ENCODE data around the gene LAG3.

LAG3 gene

DNA sequence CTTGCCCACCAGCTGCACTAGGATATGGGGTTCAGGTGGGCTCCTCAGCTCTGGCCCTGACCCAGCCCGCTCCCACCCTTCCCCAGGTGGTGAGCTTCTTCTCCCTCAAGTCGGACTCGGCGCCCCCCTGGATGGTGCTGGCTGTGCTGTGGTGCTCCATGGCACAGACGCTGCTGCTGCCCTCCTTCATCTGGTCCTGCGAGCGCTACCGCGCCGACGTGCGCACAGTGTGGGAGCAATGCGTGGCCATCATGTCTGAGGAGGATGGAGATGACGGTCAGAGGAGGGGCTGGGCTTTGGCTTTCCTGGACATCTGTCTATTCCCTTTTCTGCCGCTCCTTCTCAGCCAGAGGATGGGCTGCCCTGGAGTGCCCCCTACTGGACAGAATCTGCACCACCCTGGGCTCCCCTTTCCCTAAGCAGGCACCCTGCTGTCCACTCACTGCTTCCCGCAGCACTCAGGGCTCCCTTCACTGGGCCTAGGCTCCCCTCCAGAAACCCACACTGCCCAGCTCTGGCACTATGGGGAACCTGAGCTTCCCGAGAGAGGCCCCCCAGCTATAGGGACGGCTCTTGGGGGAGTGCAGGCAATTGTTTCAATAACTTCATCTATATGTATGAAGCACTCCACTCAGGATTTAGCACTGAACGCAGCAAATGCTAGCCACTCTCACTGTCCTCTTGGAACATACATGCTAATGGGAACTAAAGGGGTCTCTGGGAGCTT lies 53.2 kb downstream of the LAG3 start:
- no peaks in the 10 kb centered on the region for H3K9me3 ChIP-seq (ENCODE audit: control insufficient read depth, low read length)
- 18 to 41% methylated on average over 7 to 16 of the region's 19 CpGs for WGBS, 2 experiments (ENCODE audit: insufficient coverage in 2 of 2)
- peaks cover 20% of the 10 kb centered on the region for H3K36me3 ChIP-seq (ENCODE audit: control insufficient read depth, insufficient read depth, low read length)
- H3K27ac ChIP-seq (ENCODE audit: low read depth, low read length, severe bottlenecking) = no peak overlapping the region
- peaks cover 34% of the 10 kb centered on the region for H3K4me1 ChIP-seq (ENCODE audit: control insufficient read depth, insufficient read depth, low read length, poor library complexity, severe bottlenecking)
- H3K4me3 ChIP-seq (ENCODE audit: extremely low read depth, insufficient read depth, low read length, poor library complexity, severe bottlenecking) = no peak overlapping the region

DNA sequence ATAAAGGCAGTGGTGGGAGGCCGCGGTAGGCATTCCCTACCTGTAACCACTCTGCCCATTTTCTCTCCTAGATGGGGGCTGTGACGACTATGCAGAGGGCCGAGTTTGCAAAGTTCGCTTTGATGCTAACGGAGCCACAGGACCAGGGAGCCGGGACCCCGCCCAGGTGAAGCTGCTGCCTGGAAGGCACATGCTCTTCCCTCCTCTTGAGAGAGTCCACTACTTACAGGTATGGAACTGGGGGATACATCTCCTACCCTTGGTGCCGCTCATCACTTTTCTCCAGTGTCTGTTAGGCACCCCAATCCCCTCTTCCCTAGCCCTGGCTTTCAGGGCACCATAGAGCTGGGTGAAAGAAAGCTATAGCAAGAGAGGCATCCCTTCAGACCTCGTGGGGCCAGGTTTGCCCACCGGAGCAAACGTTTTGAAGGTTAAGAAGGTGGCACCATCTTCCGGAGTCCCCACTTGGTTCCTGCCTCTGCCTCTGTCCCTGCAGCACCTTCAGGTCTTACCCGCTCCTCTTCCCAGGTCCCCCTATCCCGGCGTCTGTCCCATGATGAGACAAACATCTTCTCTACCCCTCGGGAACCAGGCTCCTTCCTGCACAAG lies 53.9 kb downstream of the LAG3 start:
- WGBS, 2 experiments (ENCODE audit: insufficient coverage in 2 of 2) = 85 to 91% methylated on average over 15 of the region's 17 CpGs
- Histone ChIP-seq H3K9me3 (ENCODE audit: control insufficient read depth, low read length) (no peaks in the 10 kb centered on the region), H3K27ac (ENCODE audit: low read depth, low read length, severe bottlenecking) (no peak overlapping the region), H3K36me3 (ENCODE audit: control insufficient read depth, insufficient read depth, low read length) (peaks cover 27% of the 10 kb centered on the region), H3K4me1 (ENCODE audit: control insufficient read depth, insufficient read depth, low read length, poor library complexity, severe bottlenecking) (peaks cover 27% of the 10 kb centered on the region), H3K4me3 (ENCODE audit: extremely low read depth, insufficient read depth, low read length, poor library complexity, severe bottlenecking) (no peak overlapping the region)

DNA sequence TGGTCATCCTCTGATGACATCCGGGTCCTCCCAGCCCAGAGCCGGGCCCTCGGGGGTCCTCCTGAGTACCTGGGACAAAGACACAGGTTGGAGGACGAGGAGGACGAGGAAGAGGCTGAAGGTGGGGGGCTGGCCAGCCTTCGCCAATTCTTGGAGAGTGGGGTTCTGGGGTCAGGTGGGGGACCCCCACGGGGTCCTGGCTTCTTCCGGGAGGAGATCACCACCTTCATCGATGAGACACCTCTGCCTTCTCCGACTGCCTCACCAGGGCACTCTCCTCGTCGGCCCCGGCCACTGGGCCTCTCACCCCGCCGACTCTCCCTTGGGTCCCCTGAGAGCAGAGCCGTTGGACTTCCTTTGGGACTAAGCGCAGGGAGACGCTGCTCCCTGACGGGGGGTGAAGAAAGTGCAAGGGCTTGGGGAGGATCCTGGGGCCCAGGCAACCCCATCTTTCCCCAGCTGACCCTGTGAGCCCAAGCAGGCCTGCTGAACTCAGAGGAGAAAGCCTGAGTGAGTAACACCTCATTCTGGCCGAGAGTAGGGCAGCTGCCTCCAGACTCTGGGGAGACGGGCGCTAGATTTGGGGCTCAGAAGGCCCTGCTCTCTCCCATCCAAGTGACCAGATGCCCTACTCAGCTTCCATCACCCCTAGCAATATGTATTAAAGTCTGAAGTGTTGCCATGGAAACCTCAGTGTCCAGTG lies 54.6 kb downstream of the LAG3 start:
- peaks cover 27% of the 10 kb centered on the region for H3K4me1 ChIP-seq (ENCODE audit: control insufficient read depth, insufficient read depth, low read length, poor library complexity, severe bottlenecking)
- peak overlapping the region; percentile 50 for H3K27ac ChIP-seq (ENCODE audit: low read depth, low read length, severe bottlenecking)
- H3K9me3 ChIP-seq (ENCODE audit: control insufficient read depth, low read length) = no peaks in the 10 kb centered on the region
- WGBS, 2 experiments (ENCODE audit: insufficient coverage in 2 of 2) = 83 to 84% methylated on average over 13 to 19 of the region's 22 CpGs
- no peak overlapping the region for H3K4me3 ChIP-seq (ENCODE audit: extremely low read depth, insufficient read depth, low read length, poor library complexity, severe bottlenecking)
- H3K36me3 ChIP-seq (ENCODE audit: control insufficient read depth, insufficient read depth, low read length) = peaks cover 33% of the 10 kb centered on the region

DNA sequence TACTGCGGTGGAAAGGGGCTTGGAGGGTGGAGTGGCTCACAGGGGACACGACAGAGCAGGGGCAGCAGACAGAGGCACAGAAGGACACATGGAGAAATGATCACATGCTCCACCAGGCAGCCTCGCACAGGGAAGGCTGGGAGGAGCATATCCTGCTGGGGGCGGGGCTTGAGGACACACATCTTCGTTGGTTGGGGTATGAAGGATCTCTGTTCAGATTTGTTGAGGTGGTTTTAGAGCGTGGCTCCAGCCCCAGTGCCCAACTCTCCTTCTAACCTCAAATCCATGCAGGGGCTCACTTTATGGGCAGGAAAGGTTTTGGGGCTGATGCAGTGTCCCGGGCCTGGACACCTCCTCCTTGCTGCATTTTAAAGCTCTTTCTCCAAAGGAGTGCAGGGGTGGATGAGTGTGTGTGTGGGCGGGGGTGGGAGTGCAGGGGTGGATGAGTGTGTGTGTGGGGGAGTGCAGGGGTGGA lies 55.2 kb downstream of the LAG3 start:
- WGBS, 2 experiments (ENCODE audit: insufficient coverage in 2 of 2) = 5 to 9% methylated on average over 5 of the region's 8 CpGs
- H3K36me3 ChIP-seq (ENCODE audit: control insufficient read depth, insufficient read depth, low read length) = peaks cover 38% of the 10 kb centered on the region
- H3K4me1 ChIP-seq (ENCODE audit: control insufficient read depth, insufficient read depth, low read length, poor library complexity, severe bottlenecking) = peaks cover 22% of the 10 kb centered on the region
- peak overlapping the region; percentile 50 for H3K27ac ChIP-seq (ENCODE audit: low read depth, low read length, severe bottlenecking)
- H3K4me3 ChIP-seq (ENCODE audit: extremely low read depth, insufficient read depth, low read length, poor library complexity, severe bottlenecking) = no peak overlapping the region
- no peaks in the 10 kb centered on the region for H3K9me3 ChIP-seq (ENCODE audit: control insufficient read depth, low read length)

All from mesodermal cell (in vitro differentiated cells).